K562 (cell line): ENCODE measurements around the gene LRRC3C. TPM values are rescaled to one million over a fixed set of nuclear protein-coding genes. Genes with fewer than 3 reads are reported as not detected.

Source experiments
- GABPA ChIP-seq: fragments of 200-800 bp; sonication (Bioruptor generic); conservative IDR thresholded peaks from 2 replicates; pipeline ENCODE4 v1.6.1; 2016; ENCODE audit warnings: low read depth, missing genetic modification characterization, missing compliant biosample characterization
- HOXB6 ChIP-seq: fragments of 250-450 bp; sonication (Bioruptor Pico); IDR thresholded peaks from 2 replicates; pipeline ENCODE4 v1.5.1; 2022; ENCODE audit warnings: mild to moderate bottlenecking, borderline replicate concordance
- HSF4 ChIP-seq: fragments of 250-450 bp; sonication (Bioruptor Pico); IDR thresholded peaks from 2 replicates; pipeline ENCODE4 v2.1.2; 2022; ENCODE audit warnings: mild to moderate bottlenecking, moderate library complexity, borderline replicate concordance
- LEF1 ChIP-seq: fragments of 450-650 bp; IDR thresholded peaks from 2 replicates; pipeline ENCODE4 v1.6.1; 2016; ENCODE audit warnings: mild to moderate bottlenecking
- SREBF2 ChIP-seq: sonication (generic); formaldehyde crosslinking; IDR thresholded peaks from 2 replicates; pipeline ENCODE4 v1.4.0; 2020; ENCODE audit warnings: mild to moderate bottlenecking, missing genetic modification reagents
- SRF ChIP-seq, 2 experiments: fragments of 250-450, 450-650 bp in 1 of 2; sonication (Bioruptor Pico) in 1 of 2; sonication (generic) in 1 of 2; formaldehyde crosslinking; IDR thresholded peaks; 2 replicates each; pipeline versions ENCODE4 v1.5.0 to v1.5.1; 2020 to 2022; ENCODE audit warnings: mild to moderate bottlenecking in 1 of 2, missing genetic modification reagents in 1 of 2
- ZFP30 ChIP-seq: fragments of 250-450 bp; sonication (Bioruptor Pico); IDR thresholded peaks from 2 replicates; pipeline ENCODE4 v1.8.0; 2022; ENCODE audit warnings: moderate library complexity, mild to moderate bottlenecking, inconsistent platforms, borderline replicate concordance
- ZNF766 ChIP-seq: fragments of 200-800 bp; sonication (Bioruptor generic); conservative IDR thresholded peaks from 2 replicates; pipeline ENCODE4 v1.6.1; 2016; ENCODE audit warnings: missing genetic modification characterization, missing compliant biosample characterization
- polyA plus RNA-seq, 8 experiments: library from polyadenylated mRNA; depleted of rRNA in 4 of 8; stranded (reverse) in 5 of 8; unstranded in 3 of 8; fragments of >200 nt; fragmentation: Nextera tagmentation in 2 of 8; fragmentation: Illumina TruSeq in 1 of 8; extraction: Ambion mirVana in 2 of 8; extraction: Trizol in 1 of 8; gene quantifications; 2 replicates each; pipeline versions ENCODE4 v1.2.1 to v1.2.3, GENCODE V29; 2011 to 2014; ENCODE audit warnings: inconsistent platforms in 1 of 8, missing spikeins in 1 of 8
- total RNA-seq, 7 experiments: library from RNA; depleted of rRNA in 6 of 7; stranded (reverse); fragments of >200 nt in 6 of 7; fragmentation: Illumina TruSeq in 2 of 7; extraction: Trizol in 2 of 7; gene quantifications; 2 replicates each; pipeline versions ENCODE4 v1.2.1 to v1.2.3, GENCODE V29; 2011 to 2021; ENCODE audit warnings: low replicate concordance in 1 of 7
- TF ChIP-seq, protein P1 (sequence below): fragments of 200-800 bp; sonication (Bioruptor generic); IDR thresholded peaks from 2 replicates; pipeline ENCODE4 v1.6.1; 2016; ENCODE audit warnings: missing genetic modification characterization, missing compliant biosample characterization
- TF ChIP-seq, protein P2 (sequence below): fragments of 250-450 bp; sonication (Bioruptor Pico); IDR thresholded peaks from 2 replicates; pipeline ENCODE4 v1.8.0; 2022; ENCODE audit warnings: inconsistent platforms
- TF ChIP-seq, protein P3 (sequence below): fragments of 450-650 bp; formaldehyde crosslinking; IDR thresholded peaks from 2 replicates; pipeline ENCODE4 v1.4.0; 2020; ENCODE audit warnings: mild to moderate bottlenecking, moderate library complexity
- TF ChIP-seq, protein P4 (sequence below): fragments of 250-450 bp; sonication (Bioruptor Pico); IDR thresholded peaks from 2 replicates; pipeline ENCODE4 v1.4.0; 2020; ENCODE audit warnings: mild to moderate bottlenecking, moderate library complexity, borderline replicate concordance
- TF ChIP-seq, protein P5 (sequence below): fragments of 450-650 bp; IDR thresholded peaks from 2 replicates; pipeline ENCODE4 v1.6.1; 2016; ENCODE audit warnings: missing biosample characterization, missing genetic modification characterization

The LRRC3C gene
- total and polyA plus RNA-seq, 9 of the 15 experiments (the other 6 are each of a cell fraction or from before 2014, with no cell fraction given): not detected

DNA sequence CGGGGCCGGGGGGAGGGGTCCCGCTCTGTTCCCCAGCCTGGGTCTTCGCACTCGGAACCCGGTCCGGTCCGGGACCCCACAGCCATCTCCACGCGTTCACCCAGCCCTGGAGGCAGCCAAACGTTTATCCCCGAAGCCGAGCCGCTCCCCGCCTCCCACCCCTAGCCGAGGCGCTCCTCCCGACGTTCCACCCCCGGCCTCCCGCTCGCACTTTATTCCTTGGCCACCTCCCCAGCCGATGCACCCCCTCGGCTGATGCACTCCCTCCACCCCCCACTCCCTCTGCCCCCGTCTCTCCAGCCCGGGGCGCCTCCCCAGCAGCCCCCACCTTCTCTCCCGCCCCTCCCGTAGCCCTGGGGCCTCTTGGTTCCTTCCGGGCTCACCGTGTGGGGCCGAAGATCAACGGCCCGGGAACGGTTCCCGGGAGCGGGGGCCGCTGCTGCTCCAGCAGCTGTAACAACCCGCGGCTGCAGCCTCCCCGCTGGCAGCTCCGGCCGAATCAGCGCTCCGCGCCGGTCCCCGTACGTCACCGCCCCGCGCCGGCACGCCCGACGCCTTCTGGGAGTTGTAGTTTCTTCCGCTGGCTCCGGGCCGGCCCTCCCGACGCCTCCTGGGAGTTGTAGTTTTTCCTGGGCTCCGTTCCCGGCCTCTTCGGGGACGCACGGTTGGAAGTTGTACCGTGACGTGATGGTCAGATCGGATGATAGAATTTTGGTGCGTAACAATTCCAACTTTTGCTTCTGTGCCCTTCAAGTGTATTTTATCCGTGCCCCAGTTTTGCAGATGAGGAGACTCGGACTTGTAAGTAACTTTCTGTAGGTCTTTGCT lies at the start of gene LRRC3C, which contains the start of gene ORMDL3 (continued):
- TF ChIP-seq, protein P1, sequence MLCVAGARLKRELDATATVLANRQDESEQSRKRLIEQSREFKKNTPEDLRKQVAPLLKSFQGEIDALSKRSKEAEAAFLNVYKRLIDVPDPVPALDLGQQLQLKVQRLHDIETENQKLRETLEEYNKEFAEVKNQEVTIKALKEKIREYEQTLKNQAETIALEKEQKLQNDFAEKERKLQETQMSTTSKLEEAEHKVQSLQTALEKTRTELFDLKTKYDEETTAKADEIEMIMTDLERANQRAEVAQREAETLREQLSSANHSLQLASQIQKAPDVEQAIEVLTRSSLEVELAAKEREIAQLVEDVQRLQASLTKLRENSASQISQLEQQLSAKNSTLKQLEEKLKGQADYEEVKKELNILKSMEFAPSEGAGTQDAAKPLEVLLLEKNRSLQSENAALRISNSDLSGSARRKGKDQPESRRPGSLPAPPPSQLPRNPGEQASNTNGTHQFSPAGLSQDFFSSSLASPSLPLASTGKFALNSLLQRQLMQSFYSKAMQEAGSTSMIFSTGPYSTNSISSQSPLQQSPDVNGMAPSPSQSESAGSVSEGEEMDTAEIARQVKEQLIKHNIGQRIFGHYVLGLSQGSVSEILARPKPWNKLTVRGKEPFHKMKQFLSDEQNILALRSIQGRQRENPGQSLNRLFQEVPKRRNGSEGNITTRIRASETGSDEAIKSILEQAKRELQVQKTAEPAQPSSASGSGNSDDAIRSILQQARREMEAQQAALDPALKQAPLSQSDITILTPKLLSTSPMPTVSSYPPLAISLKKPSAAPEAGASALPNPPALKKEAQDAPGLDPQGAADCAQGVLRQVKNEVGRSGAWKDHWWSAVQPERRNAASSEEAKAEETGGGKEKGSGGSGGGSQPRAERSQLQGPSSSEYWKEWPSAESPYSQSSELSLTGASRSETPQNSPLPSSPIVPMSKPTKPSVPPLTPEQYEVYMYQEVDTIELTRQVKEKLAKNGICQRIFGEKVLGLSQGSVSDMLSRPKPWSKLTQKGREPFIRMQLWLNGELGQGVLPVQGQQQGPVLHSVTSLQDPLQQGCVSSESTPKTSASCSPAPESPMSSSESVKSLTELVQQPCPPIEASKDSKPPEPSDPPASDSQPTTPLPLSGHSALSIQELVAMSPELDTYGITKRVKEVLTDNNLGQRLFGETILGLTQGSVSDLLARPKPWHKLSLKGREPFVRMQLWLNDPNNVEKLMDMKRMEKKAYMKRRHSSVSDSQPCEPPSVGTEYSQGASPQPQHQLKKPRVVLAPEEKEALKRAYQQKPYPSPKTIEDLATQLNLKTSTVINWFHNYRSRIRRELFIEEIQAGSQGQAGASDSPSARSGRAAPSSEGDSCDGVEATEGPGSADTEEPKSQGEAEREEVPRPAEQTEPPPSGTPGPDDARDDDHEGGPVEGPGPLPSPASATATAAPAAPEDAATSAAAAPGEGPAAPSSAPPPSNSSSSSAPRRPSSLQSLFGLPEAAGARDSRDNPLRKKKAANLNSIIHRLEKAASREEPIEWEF (CRISPR knock-in tag): no peak
- TF ChIP-seq ZNF766 (peak; percentile 95), HOXB6 (CRISPR knock-in tag) (no peak), LEF1 (no peak; the same call in 1 of the 2 replicates), SRF (CRISPR knock-in tag; IDR thresholded peaks at IDR 0.05) (peak in 1 of 2 experiments; percentile 56; a peak in 1 of 4 replicates), GABPA (peak; percentile 74), ZFP30 (no peak), HSF4 (CRISPR knock-in tag) (no peak), SREBF2 (CRISPR knock-in tag) (no peak)
- TF ChIP-seq, protein P2, sequence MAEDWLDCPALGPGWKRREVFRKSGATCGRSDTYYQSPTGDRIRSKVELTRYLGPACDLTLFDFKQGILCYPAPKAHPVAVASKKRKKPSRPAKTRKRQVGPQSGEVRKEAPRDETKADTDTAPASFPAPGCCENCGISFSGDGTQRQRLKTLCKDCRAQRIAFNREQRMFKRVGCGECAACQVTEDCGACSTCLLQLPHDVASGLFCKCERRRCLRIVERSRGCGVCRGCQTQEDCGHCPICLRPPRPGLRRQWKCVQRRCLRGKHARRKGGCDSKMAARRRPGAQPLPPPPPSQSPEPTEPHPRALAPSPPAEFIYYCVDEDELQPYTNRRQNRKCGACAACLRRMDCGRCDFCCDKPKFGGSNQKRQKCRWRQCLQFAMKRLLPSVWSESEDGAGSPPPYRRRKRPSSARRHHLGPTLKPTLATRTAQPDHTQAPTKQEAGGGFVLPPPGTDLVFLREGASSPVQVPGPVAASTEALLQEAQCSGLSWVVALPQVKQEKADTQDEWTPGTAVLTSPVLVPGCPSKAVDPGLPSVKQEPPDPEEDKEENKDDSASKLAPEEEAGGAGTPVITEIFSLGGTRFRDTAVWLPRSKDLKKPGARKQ (CRISPR knock-in tag): no peak
- TF ChIP-seq, protein P3, sequence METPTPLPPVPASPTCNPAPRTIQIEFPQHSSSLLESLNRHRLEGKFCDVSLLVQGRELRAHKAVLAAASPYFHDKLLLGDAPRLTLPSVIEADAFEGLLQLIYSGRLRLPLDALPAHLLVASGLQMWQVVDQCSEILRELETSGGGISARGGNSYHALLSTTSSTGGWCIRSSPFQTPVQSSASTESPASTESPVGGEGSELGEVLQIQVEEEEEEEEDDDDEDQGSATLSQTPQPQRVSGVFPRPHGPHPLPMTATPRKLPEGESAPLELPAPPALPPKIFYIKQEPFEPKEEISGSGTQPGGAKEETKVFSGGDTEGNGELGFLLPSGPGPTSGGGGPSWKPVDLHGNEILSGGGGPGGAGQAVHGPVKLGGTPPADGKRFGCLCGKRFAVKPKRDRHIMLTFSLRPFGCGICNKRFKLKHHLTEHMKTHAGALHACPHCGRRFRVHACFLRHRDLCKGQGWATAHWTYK (CRISPR knock-in tag): no peak
- TF ChIP-seq, protein P4, sequence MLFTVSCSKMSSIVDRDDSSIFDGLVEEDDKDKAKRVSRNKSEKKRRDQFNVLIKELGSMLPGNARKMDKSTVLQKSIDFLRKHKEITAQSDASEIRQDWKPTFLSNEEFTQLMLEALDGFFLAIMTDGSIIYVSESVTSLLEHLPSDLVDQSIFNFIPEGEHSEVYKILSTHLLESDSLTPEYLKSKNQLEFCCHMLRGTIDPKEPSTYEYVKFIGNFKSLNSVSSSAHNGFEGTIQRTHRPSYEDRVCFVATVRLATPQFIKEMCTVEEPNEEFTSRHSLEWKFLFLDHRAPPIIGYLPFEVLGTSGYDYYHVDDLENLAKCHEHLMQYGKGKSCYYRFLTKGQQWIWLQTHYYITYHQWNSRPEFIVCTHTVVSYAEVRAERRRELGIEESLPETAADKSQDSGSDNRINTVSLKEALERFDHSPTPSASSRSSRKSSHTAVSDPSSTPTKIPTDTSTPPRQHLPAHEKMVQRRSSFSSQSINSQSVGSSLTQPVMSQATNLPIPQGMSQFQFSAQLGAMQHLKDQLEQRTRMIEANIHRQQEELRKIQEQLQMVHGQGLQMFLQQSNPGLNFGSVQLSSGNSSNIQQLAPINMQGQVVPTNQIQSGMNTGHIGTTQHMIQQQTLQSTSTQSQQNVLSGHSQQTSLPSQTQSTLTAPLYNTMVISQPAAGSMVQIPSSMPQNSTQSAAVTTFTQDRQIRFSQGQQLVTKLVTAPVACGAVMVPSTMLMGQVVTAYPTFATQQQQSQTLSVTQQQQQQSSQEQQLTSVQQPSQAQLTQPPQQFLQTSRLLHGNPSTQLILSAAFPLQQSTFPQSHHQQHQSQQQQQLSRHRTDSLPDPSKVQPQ (CRISPR knock-in tag): no peak
- TF ChIP-seq, protein P5, sequence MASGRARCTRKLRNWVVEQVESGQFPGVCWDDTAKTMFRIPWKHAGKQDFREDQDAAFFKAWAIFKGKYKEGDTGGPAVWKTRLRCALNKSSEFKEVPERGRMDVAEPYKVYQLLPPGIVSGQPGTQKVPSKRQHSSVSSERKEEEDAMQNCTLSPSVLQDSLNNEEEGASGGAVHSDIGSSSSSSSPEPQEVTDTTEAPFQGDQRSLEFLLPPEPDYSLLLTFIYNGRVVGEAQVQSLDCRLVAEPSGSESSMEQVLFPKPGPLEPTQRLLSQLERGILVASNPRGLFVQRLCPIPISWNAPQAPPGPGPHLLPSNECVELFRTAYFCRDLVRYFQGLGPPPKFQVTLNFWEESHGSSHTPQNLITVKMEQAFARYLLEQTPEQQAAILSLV: no peak
